Epithelial cell of proximal tubule (primary cell): ENCODE data around the gene KCTD14. TPM values are rescaled to one million over a fixed set of nuclear protein-coding genes. Genes with fewer than 3 reads are reported as not detected.
"Not testable (repeated sequence)": the region's sequence is repeated elsewhere in the genome, so short reads cannot be mapped to it uniquely, and the experiment has no call there.

Source experiments
- DNase-seq: peaks from one replicate; pipeline ENCODE4 v3.0.0-alpha.2; 2011; ENCODE audit warnings: low read depth
- H3K4me3 ChIP-seq: 2 replicates; pipeline ENCODE4 v1.5.1; 2011; ENCODE audit warnings: low read depth, mild to moderate bottlenecking, low read length
- total RNA-seq: library from RNA; depleted of rRNA; stranded (reverse); fragments of >200 nt; gene quantifications from 2 replicates; pipeline ENCODE4 v1.2.3, GENCODE V29; 2015
- TF ChIP-seq, protein P1 (sequence below): conservative IDR thresholded peaks from 2 replicates; pipeline ENCODE4 v1.5.1; 2012; ENCODE audit warnings: low read depth, mild to moderate bottlenecking, low read length

KCTD14 gene
- total RNA-seq, 1 donor from 2014 or later = 8.5 TPM

DNA sequence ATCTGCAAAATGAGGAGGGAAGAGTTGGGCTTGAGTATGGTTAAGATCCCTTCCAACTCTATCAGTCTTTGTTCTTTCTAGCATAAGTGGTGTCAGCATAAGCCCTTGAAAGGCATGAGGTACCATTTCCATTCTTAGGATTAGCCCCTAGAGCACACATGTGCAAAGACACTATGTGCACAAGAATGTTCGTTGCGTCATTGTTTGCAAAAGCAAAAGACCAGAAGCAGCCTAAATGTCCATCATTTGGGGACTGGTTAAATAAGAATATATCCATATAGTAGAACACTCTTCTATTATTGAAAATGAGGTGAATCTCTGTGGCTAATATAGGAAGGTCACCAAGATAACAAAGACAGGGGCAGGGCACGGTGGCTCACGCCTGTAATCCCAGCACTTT, 10.0 kb upstream of the KCTD14 start:
- no peak overlapping the region for H3K4me3 ChIP-seq
- TF ChIP-seq, protein P1, sequence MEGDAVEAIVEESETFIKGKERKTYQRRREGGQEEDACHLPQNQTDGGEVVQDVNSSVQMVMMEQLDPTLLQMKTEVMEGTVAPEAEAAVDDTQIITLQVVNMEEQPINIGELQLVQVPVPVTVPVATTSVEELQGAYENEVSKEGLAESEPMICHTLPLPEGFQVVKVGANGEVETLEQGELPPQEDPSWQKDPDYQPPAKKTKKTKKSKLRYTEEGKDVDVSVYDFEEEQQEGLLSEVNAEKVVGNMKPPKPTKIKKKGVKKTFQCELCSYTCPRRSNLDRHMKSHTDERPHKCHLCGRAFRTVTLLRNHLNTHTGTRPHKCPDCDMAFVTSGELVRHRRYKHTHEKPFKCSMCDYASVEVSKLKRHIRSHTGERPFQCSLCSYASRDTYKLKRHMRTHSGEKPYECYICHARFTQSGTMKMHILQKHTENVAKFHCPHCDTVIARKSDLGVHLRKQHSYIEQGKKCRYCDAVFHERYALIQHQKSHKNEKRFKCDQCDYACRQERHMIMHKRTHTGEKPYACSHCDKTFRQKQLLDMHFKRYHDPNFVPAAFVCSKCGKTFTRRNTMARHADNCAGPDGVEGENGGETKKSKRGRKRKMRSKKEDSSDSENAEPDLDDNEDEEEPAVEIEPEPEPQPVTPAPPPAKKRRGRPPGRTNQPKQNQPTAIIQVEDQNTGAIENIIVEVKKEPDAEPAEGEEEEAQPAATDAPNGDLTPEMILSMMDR = no peak
- no peak for DNase-seq

- TF ChIP-seq, protein P1 = no peak
- DNase-seq = no peak
- no peak overlapping the region for H3K4me3 ChIP-seq
Observed at GRCh38 chr11:78032090-78032489, 9.0 kb upstream of the KCTD14 start.

GRCh38 chr11:78031629-78032028, 8.6 kb upstream of the KCTD14 start:
- no peak for DNase-seq
- TF ChIP-seq, protein P1 = no peak
- no peak overlapping the region for H3K4me3 ChIP-seq

GRCh38 chr11:78030429-78031325, 7.6 kb upstream of the KCTD14 start:
- H3K4me3 ChIP-seq = no peak overlapping the region
- TF ChIP-seq, protein P1 = no peak
- DNase-seq = no peak

DNA sequence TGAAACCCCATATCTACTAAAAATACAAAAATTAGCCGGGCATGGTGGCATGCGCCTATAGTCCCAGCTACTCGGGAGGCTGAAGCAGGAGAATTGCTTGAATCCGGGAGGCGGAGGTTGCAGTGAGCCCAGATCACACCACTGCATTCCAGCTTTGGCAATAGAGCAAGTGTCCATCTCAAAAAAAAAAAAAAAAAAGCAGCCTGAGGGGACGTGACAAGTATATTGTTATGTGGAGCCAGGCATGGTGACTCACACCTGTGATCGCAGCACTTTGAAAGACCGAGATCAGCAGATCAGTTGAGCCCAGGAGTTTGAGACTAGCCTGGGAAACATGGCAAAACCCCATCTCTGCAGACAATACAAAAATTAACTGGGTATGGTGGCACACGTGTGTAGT, 5.3 kb upstream of the KCTD14 start:
- not testable (repeated sequence) for DNase-seq, H3K4me3 ChIP-seq

GRCh38 chr11:78027759-78028158, 4.7 kb upstream of the KCTD14 start:
- TF ChIP-seq, protein P1 = no peak
- no peak for DNase-seq
- H3K4me3 ChIP-seq = no peak overlapping the region

- TF ChIP-seq, protein P1 = no peak
- H3K4me3 ChIP-seq = no peak overlapping the region
- no peak for DNase-seq
Observed at GRCh38 chr11:78025378-78025777, 2.3 kb upstream of the KCTD14 start.
